ENCODE results near the gene CLDN25. TPM values are rescaled to one million over a fixed set of nuclear protein-coding genes. Genes with fewer than 3 reads are reported as not detected.

Gene CLDN25
- total RNA-seq, 4 donors from 2014 or later, result not detected

DNA sequence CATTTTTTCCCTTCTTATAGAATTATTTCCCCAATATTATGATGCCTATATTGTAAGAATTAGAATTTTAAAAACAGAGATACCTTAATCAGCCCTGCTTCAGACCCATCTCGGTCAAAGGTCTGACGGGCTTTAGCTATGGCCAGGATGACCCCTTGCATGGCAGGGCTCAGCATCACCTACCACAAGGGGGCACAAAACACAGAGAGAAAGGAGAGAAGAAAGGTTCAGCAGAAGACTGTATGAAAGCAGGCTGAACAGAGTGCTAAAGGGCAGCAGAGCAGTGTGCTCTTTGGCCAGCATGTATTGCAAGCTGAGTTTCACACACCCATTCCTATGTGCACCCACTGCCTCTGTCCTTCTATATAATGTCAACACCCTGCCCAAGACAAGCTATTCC, 26.8 kb downstream of the CLDN25 start:
- no peak for ATAC-seq (ENCODE audit: low FRiP score)
- TF ChIP-seq, protein P1, sequence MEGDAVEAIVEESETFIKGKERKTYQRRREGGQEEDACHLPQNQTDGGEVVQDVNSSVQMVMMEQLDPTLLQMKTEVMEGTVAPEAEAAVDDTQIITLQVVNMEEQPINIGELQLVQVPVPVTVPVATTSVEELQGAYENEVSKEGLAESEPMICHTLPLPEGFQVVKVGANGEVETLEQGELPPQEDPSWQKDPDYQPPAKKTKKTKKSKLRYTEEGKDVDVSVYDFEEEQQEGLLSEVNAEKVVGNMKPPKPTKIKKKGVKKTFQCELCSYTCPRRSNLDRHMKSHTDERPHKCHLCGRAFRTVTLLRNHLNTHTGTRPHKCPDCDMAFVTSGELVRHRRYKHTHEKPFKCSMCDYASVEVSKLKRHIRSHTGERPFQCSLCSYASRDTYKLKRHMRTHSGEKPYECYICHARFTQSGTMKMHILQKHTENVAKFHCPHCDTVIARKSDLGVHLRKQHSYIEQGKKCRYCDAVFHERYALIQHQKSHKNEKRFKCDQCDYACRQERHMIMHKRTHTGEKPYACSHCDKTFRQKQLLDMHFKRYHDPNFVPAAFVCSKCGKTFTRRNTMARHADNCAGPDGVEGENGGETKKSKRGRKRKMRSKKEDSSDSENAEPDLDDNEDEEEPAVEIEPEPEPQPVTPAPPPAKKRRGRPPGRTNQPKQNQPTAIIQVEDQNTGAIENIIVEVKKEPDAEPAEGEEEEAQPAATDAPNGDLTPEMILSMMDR (IDR thresholded peaks at IDR 0.05), result no peak
- DNase-seq (ENCODE audit: low spot score), result no peak

DNA sequence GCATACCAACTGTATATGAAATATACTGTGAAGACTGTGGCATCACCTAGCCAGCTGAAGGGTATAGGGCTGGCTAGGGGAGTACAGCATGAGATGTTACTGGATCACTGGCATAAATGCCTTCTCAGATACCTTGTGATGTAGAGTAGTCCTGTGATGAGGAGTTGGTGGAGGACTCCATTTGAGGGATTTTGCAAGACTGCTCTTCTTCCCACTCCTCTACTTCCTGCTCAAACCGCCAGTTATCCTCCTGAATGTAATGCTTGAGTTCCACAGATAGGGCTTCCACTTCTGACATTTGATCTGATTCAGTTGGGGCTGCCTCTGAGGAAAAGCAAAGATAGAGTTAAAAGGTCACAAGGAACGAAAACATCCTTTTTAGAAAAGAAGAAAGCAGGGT, 29.3 kb downstream of the CLDN25 start:
- TF ChIP-seq, protein P1 (IDR thresholded peaks at IDR 0.05), result no peak
- no peak for ATAC-seq (ENCODE audit: low FRiP score)

DNA sequence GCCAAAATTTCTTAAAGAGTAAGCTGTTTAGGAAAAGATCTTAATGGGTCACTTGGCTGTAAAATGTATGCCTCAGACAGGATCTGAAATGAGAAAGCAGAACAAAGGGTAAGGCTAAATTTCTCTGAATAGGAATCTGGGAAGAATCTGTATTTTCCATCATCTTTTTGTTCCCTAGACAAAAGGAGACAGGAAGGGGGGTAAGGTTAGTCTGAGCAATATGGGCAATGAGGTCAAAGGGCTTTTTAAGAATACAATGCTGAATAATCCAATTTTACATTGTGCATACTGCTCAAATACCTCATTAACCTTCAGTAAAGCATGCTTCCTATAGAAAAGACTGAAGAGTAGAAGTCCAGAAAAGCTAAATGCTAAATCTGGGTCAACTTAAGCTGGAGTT, 34.6 kb downstream of the CLDN25 start:
- no peak for ATAC-seq (ENCODE audit: low FRiP score)
- TF ChIP-seq, protein P1 (IDR thresholded peaks at IDR 0.05), result no peak

More for the DNA sequence above, 29.3 kb downstream of the CLDN25 start:
- DNase-seq (ENCODE audit: low spot score), result no peak

DNA sequence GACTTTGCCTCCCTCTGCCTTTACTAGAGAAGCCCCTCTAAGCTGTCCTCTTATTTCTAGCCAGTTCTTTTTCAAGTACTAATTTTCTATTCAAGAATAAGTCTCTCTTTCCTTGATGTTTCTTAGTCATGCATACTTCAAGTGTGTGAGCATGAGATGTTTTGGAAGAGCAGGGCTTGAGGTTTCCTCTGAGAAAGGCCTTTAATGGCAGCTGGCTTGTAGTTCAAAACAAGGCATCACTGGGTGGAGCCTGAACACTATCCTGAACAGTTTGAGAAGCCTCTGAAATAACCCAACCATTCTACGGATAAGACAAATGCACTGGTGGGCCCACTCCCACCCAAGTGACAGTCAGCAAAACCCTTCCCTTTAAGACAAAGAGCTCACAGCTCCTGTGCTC, 37.6 kb downstream of the CLDN25 start:
- ATAC-seq (ENCODE audit: low FRiP score) (no peak), DNase-seq (ENCODE audit: low spot score) (no peak)
- TF ChIP-seq, protein P1 (IDR thresholded peaks at IDR 0.05), result no peak

More for the DNA sequence above, 34.6 kb downstream of the CLDN25 start:
- no peak for DNase-seq (ENCODE audit: low spot score)

DNA sequence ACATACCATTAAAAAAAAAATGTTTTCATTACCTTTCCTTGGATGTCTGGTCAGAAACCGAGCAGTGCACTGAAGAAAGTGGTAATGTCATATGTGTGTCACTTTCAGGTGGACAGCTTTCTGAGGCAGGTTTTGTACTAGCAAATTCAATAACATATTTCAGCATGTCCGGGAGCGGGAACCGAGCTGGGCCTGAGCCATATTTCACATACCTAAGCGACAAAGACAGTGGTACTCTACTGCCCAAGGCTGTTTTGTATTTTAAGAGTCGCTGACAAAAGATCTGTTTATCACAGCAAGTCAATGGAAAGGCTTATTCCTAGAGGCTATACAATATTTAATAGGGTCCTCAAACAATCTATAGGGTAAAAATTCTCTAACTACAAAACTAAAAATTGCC, 38.0 kb downstream of the CLDN25 start:
- DNase-seq (ENCODE audit: low spot score), result no peak
- ATAC-seq (ENCODE audit: low FRiP score), result no peak

DNA sequence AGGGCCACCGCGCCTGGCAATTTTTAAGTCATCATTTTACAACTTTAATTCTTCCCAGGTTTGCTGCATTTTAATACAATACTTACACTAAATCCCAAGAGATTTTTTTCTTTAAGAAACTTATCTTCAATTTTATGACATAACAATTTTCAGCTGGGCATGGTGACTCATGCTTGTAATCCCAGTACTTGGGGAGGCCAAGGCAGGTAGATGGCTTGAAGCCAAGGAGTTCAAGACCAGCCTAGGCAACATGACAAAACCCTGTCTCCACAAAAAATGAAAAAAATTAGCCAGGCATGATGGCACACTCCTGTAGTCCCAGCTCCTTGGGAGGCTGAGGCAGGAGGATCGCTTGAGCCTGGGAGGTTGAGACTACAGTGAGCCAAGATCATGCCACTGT, 38.8 kb downstream of the CLDN25 start:
- DNase-seq (ENCODE audit: low spot score) (no peak), ATAC-seq (ENCODE audit: low FRiP score) (no peak)
- TF ChIP-seq, protein P1 (IDR thresholded peaks at IDR 0.05), result no peak

More for the DNA sequence above, 38.0 kb downstream of the CLDN25 start:
- TF ChIP-seq, protein P1 (IDR thresholded peaks at IDR 0.05), result no peak

DNA sequence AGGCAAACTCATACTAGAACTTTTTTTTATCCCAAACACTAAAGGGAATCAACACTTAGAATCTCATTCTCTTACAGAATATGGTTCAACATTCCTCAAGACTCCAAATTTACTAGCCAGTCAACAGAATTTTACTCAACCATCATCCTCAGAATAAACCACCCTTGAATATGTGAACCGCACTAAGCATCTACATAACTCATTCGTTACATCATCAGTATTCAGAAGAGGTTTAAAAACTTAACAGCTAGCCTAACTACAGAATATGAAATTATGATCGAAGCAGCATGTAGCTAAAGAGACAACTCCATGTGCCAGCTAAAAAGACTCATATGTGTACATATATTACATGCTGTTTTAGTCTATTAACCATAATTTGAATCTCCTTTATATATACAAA, 47.9 kb downstream of the CLDN25 start:
- no peak for ATAC-seq (ENCODE audit: low FRiP score)
- TF ChIP-seq, protein P1 (IDR thresholded peaks at IDR 0.05), result no peak
- DNase-seq (ENCODE audit: low spot score), result no peak

All from omental fat pad (tissue), 4 donors.